ENCODE data around the gene RIOK3. TPM values are rescaled to one million over a fixed set of nuclear protein-coding genes. Genes with fewer than 3 reads are reported as not detected.
A peak's percentile ranks its signal among the peaks of the same experiment; 100 is the strongest.

Gene RIOK3
- total and polyA plus RNA-seq, 2 of the 4 experiments (the other 2 are of a cell fraction), result 21.5 to 38.9 TPM

- intact Hi-C loops (cut with micrococcal nuclease), result no loop called here
- WGBS, 2 experiments (ENCODE audit: extremely low coverage in 2 of 2, insufficient read length in 1 of 2), result 4% methylated on average over 5 of the region's 11 CpGs; no CpG with 5 or more reads in 1 of the 2 experiments
- CTCF ChIA-PET, result no interaction called here
Observed at GRCh38 chr18:23453680-23454058, 582 bp downstream of the RIOK3 start.

More at GRCh38 chr18:23453680-23454058, 582 bp downstream of the RIOK3 start:
- peak overlapping the region; percentile 81 to 92; a peak in 3 of 4 replicates for H4K8ac ChIP-seq (ENCODE audit: low read depth in 2 of 2, low read length in 2 of 2)
- peak overlapping the region; percentile 2; the same call in 1 of the 2 replicates for H2AK5ac ChIP-seq (ENCODE audit: low read depth, low read length)
- no TSS peak for BruUV-seq (replicated peaks)
- DNase-seq (peak; percentile 69), ATAC-seq (ENCODE audit: low read depth) (peak; percentile 46)
- no peaks in the 10 kb centered on the region for H3K9me3 ChIP-seq (ENCODE audit: control insufficient read depth, insufficient read depth, low read length)
- H3K36me3 ChIP-seq (ENCODE audit: control insufficient read depth, insufficient read depth, low read length), result peaks cover 4% of the 10 kb centered on the region
- H3K23ac ChIP-seq (ENCODE audit: low read depth, low read length), result peak overlapping the region; percentile 32
- H4K91ac ChIP-seq (ENCODE audit: insufficient read depth, low read depth, low read length), result peak overlapping the region; percentile 37; the same call in 1 of the 2 replicates
- H3K18ac ChIP-seq (ENCODE audit: low read depth, low read length), result no peak overlapping the region
- peak overlapping the region; percentile 95 for H2AFZ ChIP-seq (replicated peaks; ENCODE audit: low read length, poor library complexity)
- no peak overlapping the region for H4K5ac ChIP-seq (ENCODE audit: low read depth, low read length)
- peaks cover 2 to 34% of the 10 kb centered on the region in 2 experiments; a peak in 3 of 4 replicates for H3K79me1 ChIP-seq (ENCODE audit: low read depth in 1 of 2, low read length in 2 of 2)
- H3K4me2 ChIP-seq (ENCODE audit: low read depth, low read length), result peak overlapping the region; percentile 70
- no peak overlapping the region for H2BK20ac ChIP-seq (ENCODE audit: low read depth, low read length)
- peak overlapping the region; percentile 80 for H3K56ac ChIP-seq (ENCODE audit: extremely low read depth, insufficient read depth, low read length)
- dilution Hi-C loops (cut with HindIII; ENCODE audit: low sequenced_read_pairs, unreplicated experiment) (no loop called here), in situ Hi-C loops (cut with MboI; ENCODE audit: low sequenced_read_pairs) (no loop called here)
- peaks cover 39% of the 10 kb centered on the region for H4K20me1 ChIP-seq (ENCODE audit: insufficient read depth, low read length)
- H3K9ac ChIP-seq (ENCODE audit: low read depth, low read length), result peak overlapping the region; percentile 98
- peak overlapping the region; percentile 74 for H2AK9ac ChIP-seq (replicated peaks; ENCODE audit: low read depth, low read length, poor library complexity)
- H3K14ac ChIP-seq (replicated peaks; ENCODE audit: low read depth, low read length), result peak overlapping the region; percentile 6
- no peak for TF ChIP-seq FOS (IDR thresholded peaks at IDR 0.05; ENCODE audit: low read depth, low read length)
- TF ChIP-seq MAFK (IDR thresholded peaks at IDR 0.05; ENCODE audit: low read depth, low read length), result no peak
- no peak; the same call in 1 of the 2 replicates for TF ChIP-seq MXI1 (IDR thresholded peaks at IDR 0.05; ENCODE audit: borderline replicate concordance, low read depth, low read length)
- TF ChIP-seq BHLHE40 (IDR thresholded peaks at IDR 0.05; ENCODE audit: low read depth, low read length), result no peak
- no peak for TF ChIP-seq CHD1 (IDR thresholded peaks at IDR 0.05; ENCODE audit: low read depth, low read length)
- no peak for TF ChIP-seq RAD21 (IDR thresholded peaks at IDR 0.05; ENCODE audit: low read length)
- no peak for TF ChIP-seq RCOR1 (IDR thresholded peaks at IDR 0.05; ENCODE audit: insufficient replicate concordance, low read length)
- no peak for TF ChIP-seq SMC3 (IDR thresholded peaks at IDR 0.05; ENCODE audit: low read depth, low read length)
- no peak for TF ChIP-seq USF2 (IDR thresholded peaks at IDR 0.05; ENCODE audit: low read depth, low read length)
- no peak for TF ChIP-seq MAZ (IDR thresholded peaks at IDR 0.05; ENCODE audit: borderline replicate concordance, low read depth, low read length)
- TF ChIP-seq CEBPB (IDR thresholded peaks at IDR 0.05; ENCODE audit: low read depth, low read length), result no peak
- TF ChIP-seq POLR2A (IDR thresholded peaks at IDR 0.05; ENCODE audit: low read depth, low read length), result no peak; the same call in none of the 2 replicates
- TF ChIP-seq, protein P1, sequence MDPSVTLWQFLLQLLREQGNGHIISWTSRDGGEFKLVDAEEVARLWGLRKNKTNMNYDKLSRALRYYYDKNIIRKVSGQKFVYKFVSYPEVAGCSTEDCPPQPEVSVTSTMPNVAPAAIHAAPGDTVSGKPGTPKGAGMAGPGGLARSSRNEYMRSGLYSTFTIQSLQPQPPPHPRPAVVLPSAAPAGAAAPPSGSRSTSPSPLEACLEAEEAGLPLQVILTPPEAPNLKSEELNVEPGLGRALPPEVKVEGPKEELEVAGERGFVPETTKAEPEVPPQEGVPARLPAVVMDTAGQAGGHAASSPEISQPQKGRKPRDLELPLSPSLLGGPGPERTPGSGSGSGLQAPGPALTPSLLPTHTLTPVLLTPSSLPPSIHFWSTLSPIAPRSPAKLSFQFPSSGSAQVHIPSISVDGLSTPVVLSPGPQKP (IDR thresholded peaks at IDR 0.05; ENCODE audit: borderline replicate concordance, low read depth, low read length), result no peak
- no peak for TF ChIP-seq RFX5 (IDR thresholded peaks at IDR 0.05; ENCODE audit: low read depth, low read length)
- TF ChIP-seq, protein P2, sequence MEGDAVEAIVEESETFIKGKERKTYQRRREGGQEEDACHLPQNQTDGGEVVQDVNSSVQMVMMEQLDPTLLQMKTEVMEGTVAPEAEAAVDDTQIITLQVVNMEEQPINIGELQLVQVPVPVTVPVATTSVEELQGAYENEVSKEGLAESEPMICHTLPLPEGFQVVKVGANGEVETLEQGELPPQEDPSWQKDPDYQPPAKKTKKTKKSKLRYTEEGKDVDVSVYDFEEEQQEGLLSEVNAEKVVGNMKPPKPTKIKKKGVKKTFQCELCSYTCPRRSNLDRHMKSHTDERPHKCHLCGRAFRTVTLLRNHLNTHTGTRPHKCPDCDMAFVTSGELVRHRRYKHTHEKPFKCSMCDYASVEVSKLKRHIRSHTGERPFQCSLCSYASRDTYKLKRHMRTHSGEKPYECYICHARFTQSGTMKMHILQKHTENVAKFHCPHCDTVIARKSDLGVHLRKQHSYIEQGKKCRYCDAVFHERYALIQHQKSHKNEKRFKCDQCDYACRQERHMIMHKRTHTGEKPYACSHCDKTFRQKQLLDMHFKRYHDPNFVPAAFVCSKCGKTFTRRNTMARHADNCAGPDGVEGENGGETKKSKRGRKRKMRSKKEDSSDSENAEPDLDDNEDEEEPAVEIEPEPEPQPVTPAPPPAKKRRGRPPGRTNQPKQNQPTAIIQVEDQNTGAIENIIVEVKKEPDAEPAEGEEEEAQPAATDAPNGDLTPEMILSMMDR (conservative IDR thresholded peaks at IDR 0.05; ENCODE audit: low read depth, low read length), result no peak
- no peak for TF ChIP-seq NFE2L2 (IDR thresholded peaks at IDR 0.05; ENCODE audit: low read depth, low read length)
- no peak overlapping the region for H2BK15ac ChIP-seq (ENCODE audit: low read depth, low read length)
- H2BK5ac ChIP-seq (ENCODE audit: low read depth, low read length, poor library complexity, severe bottlenecking), result peak overlapping the region; percentile 83
- peak overlapping the region; percentile 88 for H3K4ac ChIP-seq (ENCODE audit: low read depth, low read length)
- no peaks in the 10 kb centered on the region; the same call in none of the 2 replicates for H3K4me1 ChIP-seq (ENCODE audit: control insufficient read depth, insufficient read depth, low read length)
- peaks cover 6% of the 10 kb centered on the region for H3K9me1 ChIP-seq (ENCODE audit: insufficient read depth, low read length)
- H3K27ac ChIP-seq (ENCODE audit: insufficient read depth, low read length), result peak overlapping the region; percentile 97
- POLR2A ChIA-PET (ENCODE audit: unreplicated experiment), result interaction anchor here (0.6 kb wide), 1 partner anchor 19 kb away, joined by 4 read pairs; no protein-coding TSS in a partner anchor
- no peaks in the 10 kb centered on the region for H3K27me3 ChIP-seq (ENCODE audit: control insufficient read depth, insufficient read depth, low read length)
- peak overlapping the region; percentile 91 for H3K4me3 ChIP-seq (ENCODE audit: insufficient read depth, low read depth, low read length)
- no peak overlapping the region for H2BK120ac ChIP-seq (ENCODE audit: low read depth, low read length)
